GM10266 (cell line): ENCODE results near the gene PRRC2B.

Experiments used
- DNase-seq: peaks from one replicate; pipeline ENCODE4 v3.0.0; 2012; ENCODE audit errors: extremely low spot score
- CTCF ChIP-seq: IDR thresholded peaks from 2 replicates; pipeline ENCODE4 v1.5.1; 2012; ENCODE audit warnings: mild to moderate bottlenecking, low read depth; ENCODE audit not compliant: control insufficient read depth, insufficient read depth; ENCODE audit errors: missing control alignments

Gene PRRC2B

GRCh38 chr9:131398204-131398603, 4.3 kb downstream of the PRRC2B start:
- TF ChIP-seq CTCF: no peak
- peak; percentile 52 for DNase-seq

GRCh38 chr9:131399972-131400371, 6.1 kb downstream of the PRRC2B start:
- no peak for TF ChIP-seq CTCF
- DNase-seq: no peak

GRCh38 chr9:131400627-131401026, 6.7 kb downstream of the PRRC2B start:
- no peak for TF ChIP-seq CTCF
- DNase-seq: no peak

GRCh38 chr9:131402073-131402472, 8.2 kb downstream of the PRRC2B start:
- TF ChIP-seq CTCF: no peak

GRCh38 chr9:131402738-131403492, 9.0 kb downstream of the PRRC2B start:
- no peak for DNase-seq
- TF ChIP-seq CTCF: no peak

More at GRCh38 chr9:131402073-131402472, 8.2 kb downstream of the PRRC2B start:
- no peak for DNase-seq

GRCh38 chr9:131403493-131403773, 9.5 kb downstream of the PRRC2B start:
- DNase-seq: no peak
- TF ChIP-seq CTCF: no peak

- no peak for DNase-seq
- TF ChIP-seq CTCF: no peak
These were observed 10.7 kb downstream of the PRRC2B start for GRCh38 chr9:131404581-131404980.
